ENCODE data around the gene CHURC1. TPM values are rescaled to one million over a fixed set of nuclear protein-coding genes. Genes with fewer than 3 reads are reported as not detected.

CHURC1 gene
- total and polyA plus RNA-seq, 2 of the 8 experiments (the other 6 are each of a cell fraction or from before 2014, with no cell fraction given), result 50.2 to 59.3 TPM

DNA sequence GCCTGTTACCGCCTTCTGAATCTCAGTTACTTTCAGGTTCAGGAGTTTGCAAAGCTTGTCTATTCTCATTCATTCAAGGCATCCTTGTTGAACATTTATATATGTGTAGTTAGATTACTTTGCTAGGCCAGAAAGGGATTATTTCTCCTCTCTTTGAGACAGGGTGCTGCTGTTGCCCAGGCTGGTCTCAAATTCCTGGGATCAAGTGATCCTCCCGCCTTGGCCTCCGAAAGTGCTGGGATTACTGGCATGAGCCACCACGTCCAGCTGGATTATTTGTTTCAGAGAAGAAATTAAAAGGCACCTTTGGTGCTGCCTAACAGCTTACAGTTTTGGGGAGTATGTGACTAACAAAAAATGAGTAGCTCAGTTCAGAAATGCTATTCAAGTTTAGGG, 772 bp downstream of the CHURC1 start:
- H3K18ac ChIP-seq (ENCODE audit: extremely low read depth, low read length), result no peak overlapping the region

More for the DNA sequence above, 772 bp downstream of the CHURC1 start:
- Histone ChIP-seq H3K9ac (replicated peaks in 1 of 4; ENCODE audit: extremely low read depth in 1 of 4, low read depth in 3 of 4, low read length in 3 of 4) (peak overlapping the region; percentile 89 to 95 (median 94)), H2BK12ac (ENCODE audit: low read depth, low read length) (no peak overlapping the region), H3K36me3 (ENCODE audit: control insufficient read depth in 2 of 4, insufficient read depth in 4 of 4, low read length in 3 of 4) (no peaks in the 10 kb centered on the region), H4K8ac (ENCODE audit: extremely low read depth, insufficient read depth, low read length) (no peak overlapping the region; the same call in 1 of the 2 replicates), H2BK120ac (replicated peaks; ENCODE audit: low read depth, low read length) (no peak overlapping the region), H3K4me2 (ENCODE audit: insufficient read depth in 1 of 2, low read depth in 2 of 2, low read length in 2 of 2) (peak overlapping the region; percentile 79 to 90), H3K79me2 (ENCODE audit: control insufficient read depth in 1 of 2, insufficient read depth in 2 of 2, low read length in 2 of 2) (peaks cover 5 to 28% of the 10 kb centered on the region in 2 experiments; a peak in 3 of 4 replicates), H3K23ac (ENCODE audit: insufficient read length) (no peak overlapping the region), H4K91ac (replicated peaks; ENCODE audit: insufficient read length, low read length) (no peak overlapping the region), H3K23me2 (ENCODE audit: low read depth, low read length) (peaks cover 5% of the 10 kb centered on the region), H4K5ac (ENCODE audit: insufficient read length, low read depth, low read length) (no peak overlapping the region), H2BK20ac (ENCODE audit: low read length) (no peak overlapping the region), H3K14ac (ENCODE audit: insufficient read length) (no peak overlapping the region), H3K27me3 (replicated peaks in 1 of 4; ENCODE audit: control insufficient read depth in 3 of 4, extremely low read depth in 1 of 4, insufficient read depth in 3 of 4, low read length in 3 of 4) (no peaks in the 10 kb centered on the region), H3K9me3 (ENCODE audit: insufficient read depth in 2 of 2, low read depth in 1 of 2, low read length in 1 of 2) (no peaks in the 10 kb centered on the region), H3K4me3 (ENCODE audit: extremely low read depth in 1 of 4, insufficient read depth in 2 of 4, low read depth in 3 of 4, low read length in 4 of 4) (peak overlapping the region; percentile 75 to 90 (median 89)), H2BK15ac (ENCODE audit: low read length) (no peak overlapping the region), H3K56ac (replicated peaks; ENCODE audit: insufficient read length, low read depth, low read length) (no peak overlapping the region), H2AK5ac (ENCODE audit: low read depth, low read length) (0 out of 2 replicates have a peak overlapping the region, but pooled peaks have one; percentile 39), H4K20me1 (replicated peaks in 1 of 2; ENCODE audit: control insufficient read depth in 1 of 2, insufficient read depth in 2 of 2, low read length in 2 of 2) (no peaks in the 10 kb centered on the region), H3K27ac (ENCODE audit: low read depth, low read length) (peak overlapping the region; percentile 86), H2BK5ac (ENCODE audit: low read depth, low read length) (peak overlapping the region; percentile 84; the same call in 1 of the 2 replicates), H3K79me1 (ENCODE audit: low read depth, low read length) (no peaks in the 10 kb centered on the region; the same call in none of the 2 replicates), H2AFZ (ENCODE audit: low read length) (no peak overlapping the region), H3K4ac (replicated peaks; ENCODE audit: insufficient read length, low read depth, low read length) (no peak overlapping the region), H3K4me1 (replicated peaks in 1 of 4; ENCODE audit: control insufficient read depth in 3 of 4, insufficient read depth in 4 of 4, low read length in 3 of 4) (peaks cover 0 to 4% (median 3%) of the 10 kb centered on the region in 4 experiments; a peak in 4 of 7 replicates)
- DNase-seq (ENCODE audit: low read depth in 1 of 2, low spot score in 2 of 2) (no peak), FAIRE-seq (no peak)
- ChIA-PET POLR2A (ENCODE audit: partially characterized antibody) (interaction anchor here (0.6 to 2.3 kb wide), 14 partner anchors 9 to 169 kb away, joined by 3 to 17 read pairs (median 4); no protein-coding TSS in a partner anchor), CTCF (ENCODE audit: partially characterized antibody) (interaction anchor here (1.0 to 1.7 kb wide), 10 partner anchors 10 to 244 kb away, joined by 3 to 9 read pairs (median 3); no protein-coding TSS in a partner anchor)
- WGBS, 2 experiments (ENCODE audit: extremely low coverage in 1 of 2, insufficient coverage in 1 of 2, insufficient read length in 1 of 2, insufficient replicate concordance in 2 of 2, low coverage in 1 of 2, low lambda C conversion rate in 2 of 2, missing lambda C conversion rate in 1 of 2), result 43% methylated on average over 4 of the region's 4 CpGs; no CpG with 5 or more reads in 1 of the 2 experiments
- TF ChIP-seq GTF2F1 (IDR thresholded peaks at IDR 0.05; ENCODE audit: borderline replicate concordance, low read depth, low read length), result no peak
- no peak for TF ChIP-seq CEBPB (IDR thresholded peaks at IDR 0.05; ENCODE audit: low read depth, low read length)
- no peak for TF ChIP-seq YY1 (IDR thresholded peaks at IDR 0.05; ENCODE audit: low read depth, low read length)
- no peak for TF ChIP-seq TBP (IDR thresholded peaks at IDR 0.05; ENCODE audit: low read depth, low read length)
